Measurements from ENCODE around the gene RAB22A.
"Not testable (repeated sequence)": the region's sequence is repeated elsewhere in the genome, so short reads cannot be mapped to it uniquely, and the experiment has no call there.

The RAB22A gene

GRCh38 chr20:58388882-58389323 lies 79.4 kb downstream of the RAB22A start, which contains the start of gene VAPB:
VAPB (plus strand) TSS chr20:58389229; CDS start chr20:58389460, 231 bp downstream.
- DNase-seq (ENCODE audit: low spot score), result peak; percentile 97

- DNase-seq (ENCODE audit: low spot score), result peak; percentile 47
Measured at GRCh38 chr20:58389324-58389967, 79.9 kb downstream of the RAB22A start.

GRCh38 chr20:58389968-58390658 lies 80.6 kb downstream of the RAB22A start:
- no peak for DNase-seq (ENCODE audit: low spot score)

GRCh38 chr20:58390659-58391035 lies 81.1 kb downstream of the RAB22A start:
- DNase-seq (ENCODE audit: low spot score), result no peak

GRCh38 chr20:58392286-58392685 lies 82.8 kb downstream of the RAB22A start:
- no peak for DNase-seq (ENCODE audit: low spot score)

- no peak for DNase-seq (ENCODE audit: low spot score)
Measured at GRCh38 chr20:58393299-58393698, 83.8 kb downstream of the RAB22A start.

- DNase-seq (ENCODE audit: low spot score), result no peak
Measured at GRCh38 chr20:58394801-58395200, 85.3 kb downstream of the RAB22A start.

GRCh38 chr20:58395604-58396003 lies 86.1 kb downstream of the RAB22A start:
- DNase-seq (ENCODE audit: low spot score), result no peak

GRCh38 chr20:58397429-58397828 lies 87.9 kb downstream of the RAB22A start:
- no peak for DNase-seq (ENCODE audit: low spot score)

- DNase-seq (ENCODE audit: low spot score), result no peak
Measured at GRCh38 chr20:58398254-58398653, 88.7 kb downstream of the RAB22A start.

- DNase-seq (ENCODE audit: low spot score), result no peak
Measured at GRCh38 chr20:58399926-58400325, 90.4 kb downstream of the RAB22A start.

GRCh38 chr20:58401162-58401561 lies 91.6 kb downstream of the RAB22A start:
- no peak for DNase-seq (ENCODE audit: low spot score)

- DNase-seq (ENCODE audit: low spot score), result no peak
Measured at GRCh38 chr20:58402305-58402704, 92.8 kb downstream of the RAB22A start.

GRCh38 chr20:58402827-58403226 lies 93.3 kb downstream of the RAB22A start:
- DNase-seq (ENCODE audit: low spot score), result no peak

- DNase-seq (ENCODE audit: low spot score), result no peak
Measured at GRCh38 chr20:58403272-58403671, 93.8 kb downstream of the RAB22A start.

GRCh38 chr20:58405504-58406291 lies 96.2 kb downstream of the RAB22A start:
- no peak for DNase-seq (ENCODE audit: low spot score)

GRCh38 chr20:58406422-58407001 lies 97.0 kb downstream of the RAB22A start:
- no peak for DNase-seq (ENCODE audit: low spot score)

GRCh38 chr20:58407201-58407873 lies 97.8 kb downstream of the RAB22A start:
- no peak for DNase-seq (ENCODE audit: low spot score)

GRCh38 chr20:58407966-58408557 lies 98.5 kb downstream of the RAB22A start:
- DNase-seq (ENCODE audit: low spot score), result no peak

- peak; percentile 18 for DNase-seq (ENCODE audit: low spot score)
Measured at GRCh38 chr20:58408603-58409246, 99.2 kb downstream of the RAB22A start.

- DNase-seq (ENCODE audit: low spot score), result not testable (repeated sequence)
Measured at GRCh38 chr20:58414216-58414615, 104.7 kb downstream of the RAB22A start.
